Ovary (tissue), 9 donors: ENCODE data around the gene USP10. TPM values are rescaled to one million over a fixed set of nuclear protein-coding genes. Genes with fewer than 3 reads are reported as not detected.

Experiments used
- DNase-seq, 5 donors: peaks; one replicate each; pipeline ENCODE4 v3.0.0-alpha.2; 2019 to 2020
- H3K27ac ChIP-seq, 2 donors: fragments of 200-600 bp; one replicate each; pipeline versions ENCODE4 v1.5.1 to v1.8.0; 2019 to 2022
- H3K27me3 ChIP-seq: fragments of 200-600 bp; one replicate; pipeline ENCODE4 v1.8.0; 2022
- H3K36me3 ChIP-seq: fragments of 200-600 bp; sonication (generic); one replicate; pipeline ENCODE4 v1.5.1; 2019
- H3K4me1 ChIP-seq: one replicate; pipeline ENCODE4 v1.8.1; 2013; ENCODE audit warnings: mild to moderate bottlenecking, moderate library complexity; ENCODE audit not compliant: insufficient read depth
- H3K4me3 ChIP-seq: fragments of 200-600 bp; sonication (generic); one replicate; pipeline ENCODE4 v1.5.1; 2017
- H3K9me3 ChIP-seq, 2 donors: fragments of 200-600 bp in 1 of 2; sonication (generic) in 1 of 2; one replicate each; pipeline versions ENCODE4 v1.5.1 to v1.8.1; 2013 to 2019; ENCODE audit warnings: mild to moderate bottlenecking in 1 of 2, moderate library complexity in 1 of 2
- CTCF ChIP-seq, 3 donors: fragments of 450-650 bp in 2 of 3; fragments of 200-600 bp in 1 of 3; IDR thresholded peaks; one replicate each; pipeline versions ENCODE4 v1.5.1 to v1.8.0; 2016 to 2022; ENCODE audit warnings: antibody characterized with exemption in 3 of 3, mild to moderate bottlenecking in 1 of 3
- EP300 ChIP-seq: sonication (generic); formaldehyde crosslinking; IDR thresholded peaks from one replicate; pipeline ENCODE4 v1.6.1; 2017; ENCODE audit warnings: antibody characterized with exemption
- POLR2A ChIP-seq: fragments of 450-650 bp; IDR thresholded peaks from one replicate; pipeline ENCODE4 v1.6.1; 2017; ENCODE audit warnings: antibody characterized with exemption, mild to moderate bottlenecking, moderate library complexity
- WGBS, 3 donors: extraction: QIAGEN DNeasy Blood & Tissue Kit in 1 of 3; methylation state at CpG; one replicate each; pipeline versions ENCODE4 v1.1.5 to v1.1.7; 2013 to 2017; 5-methylcytosine and 5-hydroxymethylcytosine counted together
- intact Hi-C, 4 donors: fragments of 100-400 bp; cut with DNase I; formaldehyde crosslinking; loops; one replicate each; pipeline versions ENCODE4 v1.11.0 to v1.15.1; 2022 to 2023
- polyA plus RNA-seq, 2 donors: library from polyadenylated mRNA; stranded (reverse); fragments of 200-250 nt in 1 of 2; fragments of 350-450 nt in 1 of 2; fragmentation: Illumina TruSeq in 1 of 2; extraction: RNeasy Lipid Tissue Mini Kit (QIAGEN cat#74804) in 1 of 2; gene quantifications; one replicate each; pipeline ENCODE4 v1.2.3, GENCODE V29; 2013 to 2014
- total RNA-seq, 7 donors: library from RNA; depleted of rRNA in 2 of 7; stranded (reverse); fragments of >200 nt in 2 of 7; fragmentation: NEBNext Ultra II Directional in 3 of 7; extraction: Animal tissue kit (Norgen Biotek cat#: 25700) in 3 of 7; gene quantifications; one replicate each; pipeline versions ENCODE4 v1.1.0 to v1.2.4, GENCODE V29; 2016 to 2023
- donor health status: DM: no; HTN: no; CAD: no; lungs with moderate emphysema.
- donor health status: DM: no; HTN: no; CAD: no.
- donor health status: Bipolar disorder and iron deficiency.
- donor health status: DM: yes; HTN: yes; CAD: no.
- donor health status: DM: no; HTN: no; CAD: no.
- donor health status: DM: yes; HTN: yes; CAD: no.

Gene USP10
- total and polyA plus RNA-seq, 9 donors = 24.6 to 98.8 (median 71.4) TPM

DNA sequence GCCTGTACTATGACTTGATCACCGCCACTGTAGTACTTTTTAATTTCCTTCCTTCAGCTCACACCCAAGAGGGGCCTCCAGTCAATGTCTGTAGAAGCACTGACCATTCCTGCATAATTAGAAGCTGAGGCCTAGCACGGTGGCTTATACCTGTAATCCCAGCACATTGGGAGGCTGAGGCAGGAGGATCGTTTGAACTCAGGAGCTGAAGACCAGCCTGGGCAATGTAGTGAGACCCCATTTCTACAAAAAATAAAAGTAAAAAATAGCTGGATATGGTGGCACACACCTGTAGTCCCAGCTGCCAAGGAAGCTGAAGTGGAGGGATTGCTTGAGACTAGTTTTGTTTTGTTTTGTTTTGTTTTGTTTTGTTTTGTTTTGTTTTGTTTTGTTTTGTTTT is 45.6 kb upstream of the USP10 start:
- Histone ChIP-seq H3K4me1 (peaks cover 2% of the 10 kb centered on the region), H3K27ac (no peak overlapping the region), H3K9me3 (no peaks in the 10 kb centered on the region), H3K27me3 (no peaks in the 10 kb centered on the region), H3K4me3 (no peak overlapping the region), H3K36me3 (no peaks in the 10 kb centered on the region)
- TF ChIP-seq POLR2A = no peak
- no peak for TF ChIP-seq CTCF (IDR thresholded peaks at IDR 0.05)
- no peak for TF ChIP-seq EP300
- intact Hi-C loops = no loop called here
- DNase-seq = no peak
- WGBS, 3 donors = 89 to 92% (median 90%) methylated on average over 3 of the region's 3 CpGs

- no peak for TF ChIP-seq POLR2A
- TF ChIP-seq CTCF (IDR thresholded peaks at IDR 0.05) = no peak
- TF ChIP-seq EP300 = no peak
- WGBS, 3 donors = 64 to 66% (median 66%) methylated on average over 6 of the region's 6 CpGs
- H3K36me3 ChIP-seq = no peaks in the 10 kb centered on the region
These were observed 44.8 kb upstream of the USP10 start for GRCh38 chr16:84654998-84655397.

GRCh38 chr16:84656649-84657048 is 43.2 kb upstream of the USP10 start:
- 90 to 96% (median 91%) methylated on average over 22 of the region's 22 CpGs for WGBS, 3 donors
- intact Hi-C loops = no loop called here
- no peaks in the 10 kb centered on the region for H3K36me3 ChIP-seq

More at GRCh38 chr16:84654998-84655397, 44.8 kb upstream of the USP10 start:
- Histone ChIP-seq H3K4me3 (no peak overlapping the region), H3K27ac (no peak overlapping the region), H3K9me3 (no peaks in the 10 kb centered on the region), H3K4me1 (peaks cover 2% of the 10 kb centered on the region), H3K27me3 (no peaks in the 10 kb centered on the region)
- intact Hi-C loops = no loop called here
- no peak for DNase-seq

GRCh38 chr16:84657229-84657837 is 42.5 kb upstream of the USP10 start:
- Histone ChIP-seq H3K9me3 (no peaks in the 10 kb centered on the region), H3K4me3 (no peak overlapping the region), H3K36me3 (no peaks in the 10 kb centered on the region), H3K4me1 (no peaks in the 10 kb centered on the region), H3K27me3 (no peaks in the 10 kb centered on the region), H3K27ac (no peak overlapping the region)
- 96 to 97% (median 96%) methylated on average over 50 of the region's 50 CpGs for WGBS, 3 donors
- no peak for TF ChIP-seq POLR2A
- TF ChIP-seq CTCF (IDR thresholded peaks at IDR 0.05) = no peak
- TF ChIP-seq EP300 = no peak
- intact Hi-C loops = no loop called here
- DNase-seq = no peak

More at GRCh38 chr16:84656649-84657048, 43.2 kb upstream of the USP10 start:
- Histone ChIP-seq H3K27me3 (no peaks in the 10 kb centered on the region), H3K4me1 (no peaks in the 10 kb centered on the region), H3K27ac (no peak overlapping the region), H3K9me3 (no peaks in the 10 kb centered on the region), H3K4me3 (no peak overlapping the region)
- TF ChIP-seq EP300 (no peak), CTCF (IDR thresholded peaks at IDR 0.05) (no peak), POLR2A (no peak)
- DNase-seq = no peak
